SK-N-SH (cell line): ENCODE results near the gene HDAC7. TPM values are rescaled to one million over a fixed set of nuclear protein-coding genes. Genes with fewer than 3 reads are reported as not detected.

ENCODE experiments used
- CTCF ChIA-PET: fragments of 300-600, 350-600 bp; formaldehyde crosslinking; extraction: SDS; loops from one replicate; lab custom pipeline; 2021; lab: Yijun Ruan, JAX
- POLR2A ChIA-PET: fragments of 350-600 bp; sonication (Branson Sonifier 250); formaldehyde crosslinking; extraction: SDS; loops from one replicate; lab custom pipeline; 2020; ENCODE audit warnings: antibody characterized with exemption, inconsistent platforms; lab: Yijun Ruan, JAX
- DNase-seq: peaks from one replicate; pipeline ENCODE4 v3.0.0; 2012
- H2AFZ ChIP-seq: fragments of 200-600 bp; sonication (generic); 2 replicates; pipeline ENCODE4 v1.8.1; 2016; ENCODE audit warnings: antibody characterized with exemption, mild to moderate bottlenecking, low read depth
- H3F3A ChIP-seq: fragments of 200-600 bp; sonication (generic); replicated peaks from 2 replicates; pipeline ENCODE3; 2016; ENCODE audit warnings: antibody characterized with exemption, mild to moderate bottlenecking; ENCODE audit not compliant: insufficient read depth
- H3K27ac ChIP-seq, 2 experiments: fragments of 200-500 bp in 1 of 2; fragments of 200-600 bp in 1 of 2; sonication (Bioruptor generic) in 1 of 2; sonication (generic), shearing (Covaris generic) in 1 of 2; 2 replicates each; pipeline versions ENCODE4 v1.5.1 to v1.6.1; 2014 to 2016; ENCODE audit warnings: low read depth in 2 of 2, inconsistent platforms in 1 of 2, low read length in 1 of 2, mild to moderate bottlenecking in 1 of 2, mixed read lengths in 1 of 2
- H3K27me3 ChIP-seq: fragments of 200-600 bp; sonication (generic), shearing (Covaris generic); 2 replicates; pipeline ENCODE4 v1.6.1; 2016; ENCODE audit warnings: mixed run types; ENCODE audit not compliant: insufficient read depth
- H3K36me3 ChIP-seq, 2 experiments: fragments of 200-500 bp in 1 of 2; fragments of 200-600 bp in 1 of 2; sonication (Bioruptor generic) in 1 of 2; sonication (generic) in 1 of 2; replicated peaks in 1 of 2; 2 replicates each; pipeline versions ENCODE3 to v1.5.1; 2014 to 2016; ENCODE audit warnings: low read length in 1 of 2, mild to moderate bottlenecking in 1 of 2; ENCODE audit not compliant: insufficient read depth in 2 of 2, control insufficient read depth in 1 of 2
- H3K4me1 ChIP-seq, 2 experiments: fragments of 200-500 bp in 1 of 2; fragments of 200-600 bp in 1 of 2; sonication (Bioruptor generic) in 1 of 2; sonication (generic), shearing (Covaris generic) in 1 of 2; 2 replicates each; pipeline versions ENCODE4 v1.5.1 to v1.6.1; 2014 to 2016; ENCODE audit warnings: low read depth in 1 of 2, low read length in 1 of 2, mixed run types in 1 of 2; ENCODE audit not compliant: insufficient read depth in 2 of 2, control insufficient read depth in 1 of 2
- H3K4me2 ChIP-seq: fragments of 200-600 bp; sonication (generic), shearing (Covaris generic); 2 replicates; pipeline ENCODE4 v1.6.1; 2017; ENCODE audit warnings: mixed run types
- H3K4me3 ChIP-seq, 2 experiments: fragments of 200-500 bp in 1 of 2; fragments of 200-600 bp in 1 of 2; sonication (Bioruptor generic) in 1 of 2; sonication (generic), shearing (Covaris generic) in 1 of 2; 2 replicates each; pipeline versions ENCODE4 v1.5.1 to v1.8.1; 2014 to 2016; ENCODE audit warnings: low read depth in 2 of 2, inconsistent platforms in 1 of 2, low read length in 1 of 2, mild to moderate bottlenecking in 1 of 2, mixed read lengths in 1 of 2, moderate library complexity in 1 of 2
- H3K79me2 ChIP-seq: fragments of 200-600 bp; sonication (generic); 2 replicates; pipeline ENCODE4 v1.8.1; 2017; ENCODE audit warnings: mild to moderate bottlenecking; ENCODE audit not compliant: insufficient read depth
- H3K9ac ChIP-seq: fragments of 200-600 bp; sonication (generic); 2 replicates; pipeline ENCODE4 v1.6.1; 2017; ENCODE audit warnings: mixed run types
- H3K9me2 ChIP-seq: fragments of 200-600 bp; sonication (generic); 2 replicates; pipeline ENCODE4 v1.6.1; 2017; ENCODE audit warnings: mixed run types
- H3K9me3 ChIP-seq: fragments of 200-600 bp; sonication (generic); 2 replicates; pipeline ENCODE4 v1.6.1; 2017; ENCODE audit warnings: mixed run types, mild to moderate bottlenecking, moderate library complexity
- H4K20me1 ChIP-seq: fragments of 200-600 bp; sonication (generic); 2 replicates; pipeline ENCODE4 v1.6.1; 2017; ENCODE audit warnings: mild to moderate bottlenecking, mixed run types; ENCODE audit not compliant: insufficient read depth
- CHD2 ChIP-seq: fragments of 150-350 bp; IDR thresholded peaks from 2 replicates; pipeline ENCODE4 v1.6.1; 2018; ENCODE audit warnings: low read length; ENCODE audit not compliant: partially characterized antibody
- ELF1 ChIP-seq: IDR thresholded peaks from 2 replicates; pipeline ENCODE4 v1.4.0; 2012
- EP300 ChIP-seq, 2 experiments: IDR thresholded peaks; 2 replicates each; pipeline versions ENCODE4 v1.4.0 to v1.6.1; 2012; ENCODE audit warnings: borderline replicate concordance in 1 of 2, low read depth in 1 of 2, low read length in 1 of 2
- GATA2 ChIP-seq: sonication (generic); formaldehyde crosslinking; IDR thresholded peaks from 2 replicates; pipeline ENCODE4 v1.5.0; 2020; ENCODE audit warnings: mild to moderate bottlenecking, missing genetic modification reagents
- IRF3 ChIP-seq: fragments of 150-350 bp; IDR thresholded peaks from 2 replicates; pipeline ENCODE4 v1.6.1; 2016; ENCODE audit warnings: mild to moderate bottlenecking, low read depth, low read length
- JUND ChIP-seq: IDR thresholded peaks from 2 replicates; pipeline ENCODE4 v1.4.0; 2012
- MXI1 ChIP-seq: IDR thresholded peaks from 2 replicates; pipeline ENCODE4 v1.6.1; 2012; ENCODE audit warnings: mild to moderate bottlenecking, low read depth, low read length, improper control_type of control experiment
- NRF1 ChIP-seq: IDR thresholded peaks from 2 replicates; pipeline ENCODE4 v1.6.1; 2012; ENCODE audit warnings: low read depth, mild to moderate bottlenecking, low read length
- POLR2AphosphoS5 ChIP-seq: IDR thresholded peaks from 2 replicates; pipeline ENCODE4 v1.6.1; 2012; ENCODE audit warnings: low read depth, low read length
- RAD21 ChIP-seq: IDR thresholded peaks from 2 replicates; pipeline ENCODE4 v1.6.1; 2012; ENCODE audit warnings: mild to moderate bottlenecking, low read length
- REST ChIP-seq: IDR thresholded peaks from 2 replicates; pipeline ENCODE4 v1.6.1; 2012; ENCODE audit warnings: mild to moderate bottlenecking, low read depth, low read length, moderate library complexity
- SIN3A ChIP-seq: IDR thresholded peaks from 2 replicates; pipeline ENCODE4 v1.6.1; 2012; ENCODE audit warnings: low read depth, mild to moderate bottlenecking, low read length, moderate library complexity, borderline replicate concordance
- TCF12 ChIP-seq: IDR thresholded peaks from 2 replicates; pipeline ENCODE4 v1.4.0; 2012
- YY1 ChIP-seq: IDR thresholded peaks from 2 replicates; pipeline ENCODE4 v1.4.0; 2012; ENCODE audit warnings: low read depth, mild to moderate bottlenecking
- ZBTB33 ChIP-seq: IDR thresholded peaks from 2 replicates; pipeline ENCODE4 v1.4.0; 2012; ENCODE audit warnings: low read depth, borderline replicate concordance
- WGBS: methylation state at CpG from one replicate; pipeline ENCODE4 v1.1.6; 2017; ENCODE audit warnings: low lambda C conversion rate; 5-methylcytosine and 5-hydroxymethylcytosine counted together
- polyA plus RNA-seq, 3 experiments: library from polyadenylated mRNA; depleted of rRNA; stranded (reverse); fragments of >200 nt; gene quantifications; 2 replicates each; pipeline ENCODE4 v1.2.3, GENCODE V29; 2012
- TF ChIP-seq, protein P1 (sequence below): IDR thresholded peaks from 2 replicates; pipeline ENCODE4; 2012
- TF ChIP-seq, protein P2 (sequence below): fragments of 150-350 bp; IDR thresholded peaks from 2 replicates; pipeline ENCODE4 v1.6.1; 2017; ENCODE audit warnings: antibody characterized with exemption, low read length, low read depth, borderline replicate concordance

The HDAC7 gene
- polyA plus RNA-seq, 1 of the 3 experiments (the other 2 are of a cell fraction) = 51.0 TPM

GRCh38 chr12:47771304-47771703, 48.4 kb downstream of the HDAC7 start:
- Histone ChIP-seq H3K9ac (no peak overlapping the region), H3K9me3 (no peaks in the 10 kb centered on the region), H3K79me2 (no peaks in the 10 kb centered on the region), H3F3A (no peaks in the 10 kb centered on the region), H3K9me2 (no peaks in the 10 kb centered on the region), H3K27me3 (no peaks in the 10 kb centered on the region), H3K27ac (no peak overlapping the region), H3K4me1 (peaks cover 14 to 30% of the 10 kb centered on the region in 2 experiments; a peak in 3 of 4 replicates), H3K36me3 (no peaks in the 10 kb centered on the region), H4K20me1 (no peaks in the 10 kb centered on the region), H3K4me3 (no peak overlapping the region), H2AFZ (no peak overlapping the region), H3K4me2 (no peak overlapping the region)
- ChIA-PET POLR2A (interaction anchor here (0.5 kb wide), 1 partner anchor 12 kb away, joined by 4 read pairs; no protein-coding TSS in a partner anchor), CTCF (interaction anchor here (0.6 to 22.9 kb wide), 5 partner anchors 6 to 427 kb away, joined by 3 to 1294 read pairs (median 313); partner anchors contain the start of genes ENDOU, RAPGEF3 and RPAP3)
- no peak for TF ChIP-seq REST
- TF ChIP-seq MXI1 = no peak
- TF ChIP-seq GATA2 (CRISPR knock-in tag) = no peak
- no peak for TF ChIP-seq YY1
- TF ChIP-seq IRF3 = no peak
- no peak for TF ChIP-seq SIN3A
- no peak for TF ChIP-seq EP300 (IDR thresholded peaks at IDR 0.05; ENCODE audit: borderline replicate concordance in 1 of 2, low read depth in 1 of 2, low read length in 1 of 2)
- no peak for TF ChIP-seq CHD2
- no peak for TF ChIP-seq NRF1
- no peak for TF ChIP-seq POLR2AphosphoS5
- no peak for TF ChIP-seq ELF1
- TF ChIP-seq JUND = no peak
- TF ChIP-seq RAD21 = no peak
- TF ChIP-seq ZBTB33 = no peak
- no peak for TF ChIP-seq TCF12
- TF ChIP-seq, protein P1, sequence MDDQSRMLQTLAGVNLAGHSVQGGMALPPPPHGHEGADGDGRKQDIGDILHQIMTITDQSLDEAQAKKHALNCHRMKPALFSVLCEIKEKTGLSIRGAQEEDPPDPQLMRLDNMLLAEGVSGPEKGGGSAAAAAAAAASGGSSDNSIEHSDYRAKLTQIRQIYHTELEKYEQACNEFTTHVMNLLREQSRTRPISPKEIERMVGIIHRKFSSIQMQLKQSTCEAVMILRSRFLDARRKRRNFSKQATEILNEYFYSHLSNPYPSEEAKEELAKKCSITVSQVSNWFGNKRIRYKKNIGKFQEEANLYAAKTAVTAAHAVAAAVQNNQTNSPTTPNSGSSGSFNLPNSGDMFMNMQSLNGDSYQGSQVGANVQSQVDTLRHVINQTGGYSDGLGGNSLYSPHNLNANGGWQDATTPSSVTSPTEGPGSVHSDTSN = no peak
- TF ChIP-seq, protein P2, sequence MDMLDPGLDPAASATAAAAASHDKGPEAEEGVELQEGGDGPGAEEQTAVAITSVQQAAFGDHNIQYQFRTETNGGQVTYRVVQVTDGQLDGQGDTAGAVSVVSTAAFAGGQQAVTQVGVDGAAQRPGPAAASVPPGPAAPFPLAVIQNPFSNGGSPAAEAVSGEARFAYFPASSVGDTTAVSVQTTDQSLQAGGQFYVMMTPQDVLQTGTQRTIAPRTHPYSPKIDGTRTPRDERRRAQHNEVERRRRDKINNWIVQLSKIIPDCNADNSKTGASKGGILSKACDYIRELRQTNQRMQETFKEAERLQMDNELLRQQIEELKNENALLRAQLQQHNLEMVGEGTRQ = no peak
- WGBS = 89% methylated on average over 6 of the region's 6 CpGs
- no peak for DNase-seq
